Nephron (organoid): ENCODE measurements around the gene HSF2.
"Not testable (repeated sequence)": the region's sequence is repeated elsewhere in the genome, so short reads cannot be mapped to it uniquely, and the experiment has no call there.

Experiments
- H3K27ac Mint-ChIP-seq, 3 experiments: 2 replicates each; pipeline ENCODE4 v1.8.0; 2020; ENCODE audit warnings: mixed read lengths in 3 of 3, mild to moderate bottlenecking in 2 of 3, moderate library complexity in 1 of 3
- H3K27me3 Mint-ChIP-seq: 2 replicates; pipeline ENCODE4 v1.8.0; 2021; ENCODE audit warnings: low read depth, mild to moderate bottlenecking, moderate library complexity, mixed read lengths
- H3K36me3 Mint-ChIP-seq: 2 replicates; pipeline ENCODE4 v1.8.0; 2020; ENCODE audit warnings: low read depth, mixed read lengths
- H3K4me1 Mint-ChIP-seq: 2 replicates; pipeline ENCODE4 v1.8.0; 2020; ENCODE audit warnings: mixed read lengths
- H3K4me3 Mint-ChIP-seq, 3 experiments: 2 replicates each; pipeline ENCODE4 v1.8.0; 2020; ENCODE audit warnings: mild to moderate bottlenecking in 3 of 3, mixed read lengths in 3 of 3, moderate library complexity in 2 of 3
- H3K9me3 Mint-ChIP-seq: 2 replicates; pipeline ENCODE4 v1.8.0; 2020; ENCODE audit warnings: mixed read lengths
- TF ChIP-seq, protein P1 (sequence below), 3 experiments: fragments of 200-600 bp; sonication (generic); IDR thresholded peaks; one replicate each; pipeline ENCODE4 v1.5.0; 2021; ENCODE audit warnings: antibody characterized with exemption in 3 of 3; ENCODE audit not compliant: unreplicated experiment in 3 of 3

The HSF2 gene

DNA sequence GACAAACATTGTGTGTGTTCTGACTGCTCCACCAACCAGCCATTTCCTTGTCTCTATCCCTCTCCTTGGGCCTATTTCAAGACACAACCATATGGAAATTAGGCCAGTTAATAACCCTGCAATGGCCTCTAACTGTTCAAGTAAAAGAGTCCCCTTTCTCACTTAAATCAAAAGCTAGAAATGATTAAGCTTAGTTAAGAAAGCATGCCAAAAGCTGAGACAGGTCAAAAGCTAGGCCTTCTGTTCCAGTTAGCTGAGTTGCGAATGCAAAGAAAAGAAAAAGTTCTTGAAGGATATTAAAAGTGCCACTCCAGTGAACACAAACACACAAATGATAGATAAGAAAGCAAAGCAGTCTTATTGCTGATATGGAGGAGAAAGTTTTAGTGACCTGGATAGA lies 49.6 kb downstream of the HSF2 start:
- H3K9me3 Mint-ChIP-seq: no peaks in the 10 kb centered on the region
- H3K27me3 Mint-ChIP-seq: no peaks in the 10 kb centered on the region
- H3K4me3 Mint-ChIP-seq: peak overlapping the region in 1 of 3 experiments; percentile 5
- TF ChIP-seq, protein P1, sequence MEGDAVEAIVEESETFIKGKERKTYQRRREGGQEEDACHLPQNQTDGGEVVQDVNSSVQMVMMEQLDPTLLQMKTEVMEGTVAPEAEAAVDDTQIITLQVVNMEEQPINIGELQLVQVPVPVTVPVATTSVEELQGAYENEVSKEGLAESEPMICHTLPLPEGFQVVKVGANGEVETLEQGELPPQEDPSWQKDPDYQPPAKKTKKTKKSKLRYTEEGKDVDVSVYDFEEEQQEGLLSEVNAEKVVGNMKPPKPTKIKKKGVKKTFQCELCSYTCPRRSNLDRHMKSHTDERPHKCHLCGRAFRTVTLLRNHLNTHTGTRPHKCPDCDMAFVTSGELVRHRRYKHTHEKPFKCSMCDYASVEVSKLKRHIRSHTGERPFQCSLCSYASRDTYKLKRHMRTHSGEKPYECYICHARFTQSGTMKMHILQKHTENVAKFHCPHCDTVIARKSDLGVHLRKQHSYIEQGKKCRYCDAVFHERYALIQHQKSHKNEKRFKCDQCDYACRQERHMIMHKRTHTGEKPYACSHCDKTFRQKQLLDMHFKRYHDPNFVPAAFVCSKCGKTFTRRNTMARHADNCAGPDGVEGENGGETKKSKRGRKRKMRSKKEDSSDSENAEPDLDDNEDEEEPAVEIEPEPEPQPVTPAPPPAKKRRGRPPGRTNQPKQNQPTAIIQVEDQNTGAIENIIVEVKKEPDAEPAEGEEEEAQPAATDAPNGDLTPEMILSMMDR (IDR thresholded peaks at IDR 0.05; ENCODE audit: unreplicated experiment in 3 of 3): no peak
- peaks cover 83% of the 10 kb centered on the region for H3K36me3 Mint-ChIP-seq
- peaks cover 6% of the 10 kb centered on the region for H3K4me1 Mint-ChIP-seq
- peak overlapping the region; percentile 68 to 95 (median 81) for H3K27ac Mint-ChIP-seq

DNA sequence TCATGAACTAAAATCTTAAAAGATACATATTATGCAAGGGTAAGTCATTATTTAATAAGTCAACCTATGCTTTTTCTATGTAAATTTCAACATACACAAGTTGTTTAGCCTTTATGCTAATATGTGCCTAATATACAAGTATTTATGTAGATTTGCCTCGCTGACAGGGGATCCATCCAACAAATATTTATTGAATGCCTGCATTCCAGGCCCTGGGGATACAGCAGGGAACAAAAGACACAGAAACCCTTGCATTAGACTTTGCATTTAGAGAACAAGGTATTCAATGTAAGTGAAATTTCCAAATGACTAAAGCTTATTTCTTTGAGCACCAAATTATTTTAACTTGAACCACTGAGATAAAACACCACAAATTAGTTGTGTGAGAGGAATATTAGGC lies 53.1 kb downstream of the HSF2 start:
- Mint-ChIP-seq H3K9me3 (no peaks in the 10 kb centered on the region), H3K36me3 (peaks cover 81% of the 10 kb centered on the region), H3K4me1 (peaks cover 6% of the 10 kb centered on the region), H3K27me3 (no peaks in the 10 kb centered on the region), H3K4me3 (no peak overlapping the region), H3K27ac (no peak overlapping the region)
- TF ChIP-seq, protein P1 (IDR thresholded peaks at IDR 0.05; ENCODE audit: unreplicated experiment in 3 of 3): no peak

DNA sequence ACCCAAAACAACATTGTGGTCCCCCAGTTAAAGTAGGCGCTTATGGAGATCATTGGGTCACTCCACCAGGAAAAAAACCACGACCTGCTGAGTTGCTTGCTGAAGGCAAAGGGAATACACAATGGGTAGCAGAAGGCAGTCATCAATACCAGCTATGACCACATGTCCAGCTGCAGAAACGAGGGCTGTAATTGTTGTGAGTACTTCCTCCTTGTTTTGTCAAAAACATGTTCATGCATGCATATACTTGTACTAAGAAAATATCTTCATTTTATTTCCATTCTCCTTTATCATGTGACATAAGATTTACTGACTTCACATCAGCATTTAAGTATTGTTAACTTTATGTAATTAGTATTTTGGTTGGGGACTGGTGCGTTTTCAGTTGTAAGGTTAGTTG lies 55.2 kb downstream of the HSF2 start:
- no peaks in the 10 kb centered on the region for H3K9me3 Mint-ChIP-seq
- H3K36me3 Mint-ChIP-seq: peaks cover 80% of the 10 kb centered on the region
- H3K4me1 Mint-ChIP-seq: peaks cover 15% of the 10 kb centered on the region
- H3K27ac Mint-ChIP-seq: no peak overlapping the region
- TF ChIP-seq, protein P1 (IDR thresholded peaks at IDR 0.05; ENCODE audit: unreplicated experiment in 3 of 3): no peak
- H3K4me3 Mint-ChIP-seq: no peak overlapping the region
- no peaks in the 10 kb centered on the region for H3K27me3 Mint-ChIP-seq

DNA sequence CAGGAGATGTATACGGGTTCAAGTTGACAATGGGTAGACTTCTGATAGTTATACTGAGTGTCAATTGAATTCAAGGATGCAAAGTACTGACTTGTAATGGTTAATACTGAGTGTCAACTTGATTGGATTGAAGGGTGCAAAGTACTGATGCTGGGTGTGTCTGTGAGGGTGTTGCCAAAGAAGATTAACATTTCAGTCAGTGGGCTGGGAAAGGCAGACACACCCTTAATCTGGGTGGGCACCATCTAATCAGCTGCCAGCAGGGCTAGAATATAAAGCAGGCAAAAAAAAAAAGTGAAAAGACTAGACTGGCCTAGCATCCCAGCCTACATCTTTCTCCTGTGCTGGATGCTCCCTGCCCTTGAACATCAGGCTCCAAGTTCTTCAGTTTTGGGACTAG lies 55.7 kb downstream of the HSF2 start:
- Mint-ChIP-seq H3K36me3 (peaks cover 75% of the 10 kb centered on the region), H3K4me1 (peaks cover 16% of the 10 kb centered on the region)
- not testable (repeated sequence) for H3K4me3 Mint-ChIP-seq, H3K27ac Mint-ChIP-seq, H3K9me3 Mint-ChIP-seq, H3K27me3 Mint-ChIP-seq

DNA sequence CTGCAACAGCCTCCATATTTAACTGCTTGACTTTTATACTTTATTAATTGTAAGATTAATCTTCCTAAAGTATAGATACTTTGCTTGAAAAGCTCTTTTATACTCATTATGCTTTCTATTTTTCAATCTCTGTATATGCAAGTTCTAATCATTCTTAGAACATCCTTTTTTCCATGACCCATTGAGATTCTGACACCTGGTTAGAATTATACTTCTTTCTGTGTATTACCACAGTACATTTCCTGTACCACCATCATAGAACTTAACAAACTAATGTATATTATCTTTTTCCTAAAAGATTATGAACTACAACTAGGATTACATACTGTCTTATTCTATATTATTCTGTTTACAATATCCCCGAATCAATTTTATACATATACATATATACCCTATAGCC lies 58.6 kb downstream of the HSF2 start:
- Mint-ChIP-seq H3K4me1 (peaks cover 21% of the 10 kb centered on the region), H3K27me3 (no peaks in the 10 kb centered on the region), H3K36me3 (peaks cover 68% of the 10 kb centered on the region), H3K27ac (no peak overlapping the region), H3K4me3 (no peak overlapping the region), H3K9me3 (no peaks in the 10 kb centered on the region)
- TF ChIP-seq, protein P1 (IDR thresholded peaks at IDR 0.05; ENCODE audit: unreplicated experiment in 3 of 3): no peak

DNA sequence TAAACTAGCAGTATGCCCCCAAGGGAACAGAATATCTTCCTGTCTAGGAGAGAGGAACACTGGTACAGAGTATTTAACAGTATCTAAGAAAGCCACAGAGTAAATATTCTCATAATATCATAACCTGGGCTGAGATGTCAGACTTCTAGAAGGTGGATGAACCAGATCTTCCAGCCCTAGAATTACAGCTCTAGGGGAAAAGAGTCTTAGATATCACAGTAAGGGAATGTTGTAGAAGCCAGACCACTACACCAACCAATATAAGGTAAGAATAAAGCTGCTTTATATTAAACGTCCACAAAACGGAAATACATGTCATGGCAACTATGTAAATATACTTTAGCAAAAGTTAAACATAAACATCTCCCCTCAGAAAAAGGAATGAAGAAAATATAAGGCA lies 59.8 kb downstream of the HSF2 start:
- Mint-ChIP-seq H3K36me3 (peaks cover 68% of the 10 kb centered on the region), H3K27ac (no peak overlapping the region), H3K4me3 (no peak overlapping the region), H3K9me3 (peaks cover 3% of the 10 kb centered on the region), H3K27me3 (no peaks in the 10 kb centered on the region), H3K4me1 (peaks cover 21% of the 10 kb centered on the region)
- TF ChIP-seq, protein P1 (IDR thresholded peaks at IDR 0.05; ENCODE audit: unreplicated experiment in 3 of 3): no peak

DNA sequence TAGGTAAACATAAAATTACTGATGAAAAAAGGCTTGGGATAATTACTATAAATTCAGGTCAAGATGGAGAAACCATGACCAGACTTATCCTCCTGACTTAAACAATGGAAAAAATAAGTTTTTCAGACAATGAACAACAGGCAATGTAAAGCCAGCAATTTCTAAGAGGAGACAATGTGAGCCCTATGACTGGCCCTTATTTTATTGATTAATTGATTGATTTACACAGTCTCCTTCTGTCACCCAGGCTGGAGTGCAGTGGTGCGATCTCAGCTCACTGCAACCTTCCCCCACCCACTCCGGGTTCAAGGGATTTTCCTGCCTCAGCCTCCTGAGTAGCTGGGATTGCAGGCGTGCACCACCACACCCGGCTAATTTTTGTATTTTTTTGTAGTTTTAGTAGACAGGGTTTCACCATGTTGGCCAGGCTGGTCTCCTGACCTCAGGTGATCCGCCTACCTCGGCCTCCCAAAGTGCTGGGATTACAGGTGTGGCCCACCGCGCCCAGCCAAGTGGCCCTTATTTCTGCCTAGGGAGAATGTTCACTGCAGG lies 60.5 kb downstream of the HSF2 start:
- peaks cover 66% of the 10 kb centered on the region for H3K36me3 Mint-ChIP-seq
- not testable (repeated sequence) for H3K9me3 Mint-ChIP-seq

More for the DNA sequence above, 60.5 kb downstream of the HSF2 start:
- peaks cover 21% of the 10 kb centered on the region for H3K4me1 Mint-ChIP-seq
- not testable (repeated sequence) for H3K4me3 Mint-ChIP-seq, H3K27ac Mint-ChIP-seq, H3K27me3 Mint-ChIP-seq
